ENCODE measurements around the gene SLC13A5. TPM values are rescaled to one million over a fixed set of nuclear protein-coding genes. Genes with fewer than 3 reads are reported as not detected.
"Not testable (repeated sequence)": the region's sequence is repeated elsewhere in the genome, so short reads cannot be mapped to it uniquely, and the experiment has no call there.

Gene SLC13A5
- total RNA-seq, 2 experiments from 2014 or later: not detected

DNA sequence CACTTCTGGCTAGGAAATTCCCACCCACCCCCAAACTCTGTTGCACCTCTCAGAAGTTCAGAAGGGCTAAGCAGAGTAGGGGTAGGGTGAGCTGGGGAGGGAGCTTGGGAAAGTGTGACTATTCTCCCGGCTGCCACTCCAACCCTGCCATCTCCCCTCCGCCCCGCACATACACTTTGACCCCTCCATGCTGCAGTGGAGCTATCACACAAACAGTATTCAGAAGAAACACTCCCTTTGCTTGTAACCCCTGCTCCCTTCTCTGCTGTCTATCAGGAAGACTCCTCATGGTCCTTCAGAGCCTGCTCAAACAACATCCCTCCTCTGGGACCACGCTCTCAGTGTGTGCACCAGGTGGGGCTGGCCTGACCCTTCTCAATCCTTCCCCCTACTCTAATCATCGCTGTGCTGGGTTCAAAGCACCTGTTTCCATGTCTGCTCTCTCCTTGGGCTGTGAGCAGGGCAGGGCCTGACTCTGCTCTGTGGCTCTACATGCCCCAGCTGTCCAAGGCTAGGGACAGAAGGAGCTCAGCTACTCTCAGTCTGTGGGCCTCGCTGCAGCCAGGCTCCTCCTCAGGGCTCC is 8.6 kb downstream of the SLC13A5 start:
- H3K4me3 Mint-ChIP-seq: no peak overlapping the region
- peaks cover 27% of the 10 kb centered on the region for H3K27me3 Mint-ChIP-seq
- H3K36me3 Mint-ChIP-seq: no peaks in the 10 kb centered on the region
- DNase-seq (no peak), ATAC-seq (no peak)
- H3K4me1 Mint-ChIP-seq: no peaks in the 10 kb centered on the region
- H3K9me3 Mint-ChIP-seq (ENCODE audit: low read depth): no peaks in the 10 kb centered on the region
- CTCF ChIA-PET: no interaction called here
- no peak overlapping the region for H3K27ac Mint-ChIP-seq

DNA sequence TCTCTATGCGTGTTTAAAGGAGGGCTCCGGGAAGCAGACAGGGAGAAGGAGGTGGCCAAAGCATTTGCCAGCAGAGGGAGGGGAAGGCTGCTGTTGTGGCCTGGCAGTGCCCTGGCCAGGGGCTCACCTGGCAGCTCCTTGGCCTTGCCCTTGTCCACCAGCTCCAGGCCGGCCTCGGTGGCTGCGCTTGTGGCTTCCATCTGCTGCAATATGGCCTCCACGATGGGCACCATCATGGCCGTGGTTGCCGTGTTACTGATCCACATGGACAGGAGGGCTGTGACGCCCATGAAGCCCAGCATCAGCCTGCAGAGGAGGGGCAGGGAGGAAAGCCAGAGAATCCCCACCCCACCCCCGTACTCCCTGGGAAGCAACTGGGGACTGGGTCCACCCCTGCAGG is 9.4 kb downstream of the SLC13A5 start:
- DNase-seq (no peak), ATAC-seq (no peak)
- H3K36me3 Mint-ChIP-seq: no peaks in the 10 kb centered on the region
- no peaks in the 10 kb centered on the region for H3K4me1 Mint-ChIP-seq
- H3K4me3 Mint-ChIP-seq: no peak overlapping the region
- H3K9me3 Mint-ChIP-seq (ENCODE audit: low read depth): no peaks in the 10 kb centered on the region
- H3K27me3 Mint-ChIP-seq: peaks cover 23% of the 10 kb centered on the region
- H3K27ac Mint-ChIP-seq: no peak overlapping the region
- CTCF ChIA-PET: no interaction called here

DNA sequence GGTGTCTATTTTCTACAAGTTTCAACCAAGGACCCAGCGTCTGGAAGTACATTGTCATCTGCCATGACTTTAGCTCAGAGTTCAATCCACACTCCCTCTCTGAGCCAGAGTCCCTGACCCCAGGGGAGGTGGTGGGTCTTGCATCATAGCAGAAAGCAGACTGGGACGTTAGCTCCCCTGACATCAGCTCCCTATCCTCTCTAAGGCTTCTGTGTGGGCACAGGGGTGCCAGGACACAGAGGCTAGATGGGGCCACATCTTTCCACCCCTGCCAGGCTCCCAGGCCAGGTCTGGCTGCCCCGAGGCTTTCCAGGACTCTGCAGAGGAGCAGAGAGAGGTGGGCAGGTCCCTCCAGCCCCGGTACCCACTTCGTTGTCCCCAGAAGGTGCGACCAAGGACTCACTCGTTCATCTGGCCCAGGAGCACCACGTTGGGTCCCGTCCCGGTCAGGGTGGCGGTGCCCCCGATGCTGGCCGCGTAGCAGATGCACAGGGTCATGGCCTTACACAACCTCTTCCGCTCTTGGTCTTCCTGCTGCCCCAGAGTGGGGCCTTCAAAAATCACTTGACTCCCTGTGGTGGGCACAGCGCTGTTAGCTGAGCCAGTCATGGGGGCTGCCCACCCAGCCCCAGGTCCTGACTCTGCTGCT is 10.5 kb downstream of the SLC13A5 start:
- Mint-ChIP-seq H3K4me3 (no peak overlapping the region), H3K4me1 (no peaks in the 10 kb centered on the region), H3K27me3 (peaks cover 23% of the 10 kb centered on the region), H3K36me3 (no peaks in the 10 kb centered on the region), H3K27ac (no peak overlapping the region), H3K9me3 (ENCODE audit: low read depth) (no peaks in the 10 kb centered on the region)
- DNase-seq (no peak), ATAC-seq (no peak)
- CTCF ChIA-PET: no interaction called here

DNA sequence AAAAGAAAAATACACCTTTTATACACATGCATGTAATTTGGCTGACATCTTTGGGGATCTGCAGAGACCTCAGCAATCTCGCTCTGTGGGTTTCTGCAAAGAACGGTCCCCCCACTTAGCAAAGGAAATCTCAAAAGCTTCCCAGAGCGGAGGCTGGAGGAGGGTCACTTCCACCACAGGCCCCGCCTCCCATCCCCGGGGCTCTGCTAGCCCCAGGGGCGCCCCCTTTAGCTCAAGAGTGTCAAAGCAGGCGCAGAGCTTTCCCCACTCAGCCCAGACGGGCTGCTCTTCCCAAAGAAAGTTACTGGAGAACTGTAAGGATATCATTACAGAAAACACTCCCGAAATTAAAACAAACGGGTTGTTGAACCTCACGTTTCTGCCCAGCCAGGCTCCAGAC is 11.4 kb downstream of the SLC13A5 start:
- peak; percentile 51 for DNase-seq
- CTCF ChIA-PET: interaction anchor here (0.7 to 2.4 kb wide), 5 partner anchors 10 to 229 kb away, joined by 3 to 9 read pairs (median 5); no protein-coding TSS in a partner anchor
- no peaks in the 10 kb centered on the region for H3K36me3 Mint-ChIP-seq
- peak; percentile 77 for ATAC-seq
- H3K4me1 Mint-ChIP-seq: no peaks in the 10 kb centered on the region
- H3K4me3 Mint-ChIP-seq: no peak overlapping the region
- H3K9me3 Mint-ChIP-seq (ENCODE audit: low read depth): no peaks in the 10 kb centered on the region
- H3K27me3 Mint-ChIP-seq: peaks cover 22% of the 10 kb centered on the region
- no peak overlapping the region for H3K27ac Mint-ChIP-seq

DNA sequence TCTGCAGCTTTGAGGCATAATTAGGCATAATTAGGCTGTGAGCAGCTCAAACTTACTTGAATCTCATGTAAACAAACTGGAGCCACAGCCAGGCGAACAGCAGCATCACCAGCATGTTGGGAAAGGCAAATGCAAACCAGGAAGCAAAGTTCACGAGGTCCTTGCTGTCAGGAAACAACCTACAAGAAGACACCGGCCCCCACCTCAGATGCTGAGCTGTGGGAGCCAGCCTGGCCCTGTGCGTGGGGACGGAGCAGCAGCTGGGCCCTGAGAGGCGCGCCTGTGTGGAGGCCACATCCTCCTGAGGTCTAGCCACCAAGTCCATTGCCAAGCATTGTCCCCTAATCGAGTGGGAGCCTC is 12.2 kb downstream of the SLC13A5 start:
- Mint-ChIP-seq H3K4me1 (no peaks in the 10 kb centered on the region), H3K27ac (no peak overlapping the region), H3K36me3 (no peaks in the 10 kb centered on the region), H3K27me3 (peaks cover 24% of the 10 kb centered on the region), H3K4me3 (no peak overlapping the region), H3K9me3 (ENCODE audit: low read depth) (no peaks in the 10 kb centered on the region)
- CTCF ChIA-PET: interaction anchor here (1.2 to 2.4 kb wide), 3 partner anchors 18 to 228 kb away, joined by 4 to 9 read pairs (median 6); no protein-coding TSS in a partner anchor
- no peak for ATAC-seq
- no peak for DNase-seq

DNA sequence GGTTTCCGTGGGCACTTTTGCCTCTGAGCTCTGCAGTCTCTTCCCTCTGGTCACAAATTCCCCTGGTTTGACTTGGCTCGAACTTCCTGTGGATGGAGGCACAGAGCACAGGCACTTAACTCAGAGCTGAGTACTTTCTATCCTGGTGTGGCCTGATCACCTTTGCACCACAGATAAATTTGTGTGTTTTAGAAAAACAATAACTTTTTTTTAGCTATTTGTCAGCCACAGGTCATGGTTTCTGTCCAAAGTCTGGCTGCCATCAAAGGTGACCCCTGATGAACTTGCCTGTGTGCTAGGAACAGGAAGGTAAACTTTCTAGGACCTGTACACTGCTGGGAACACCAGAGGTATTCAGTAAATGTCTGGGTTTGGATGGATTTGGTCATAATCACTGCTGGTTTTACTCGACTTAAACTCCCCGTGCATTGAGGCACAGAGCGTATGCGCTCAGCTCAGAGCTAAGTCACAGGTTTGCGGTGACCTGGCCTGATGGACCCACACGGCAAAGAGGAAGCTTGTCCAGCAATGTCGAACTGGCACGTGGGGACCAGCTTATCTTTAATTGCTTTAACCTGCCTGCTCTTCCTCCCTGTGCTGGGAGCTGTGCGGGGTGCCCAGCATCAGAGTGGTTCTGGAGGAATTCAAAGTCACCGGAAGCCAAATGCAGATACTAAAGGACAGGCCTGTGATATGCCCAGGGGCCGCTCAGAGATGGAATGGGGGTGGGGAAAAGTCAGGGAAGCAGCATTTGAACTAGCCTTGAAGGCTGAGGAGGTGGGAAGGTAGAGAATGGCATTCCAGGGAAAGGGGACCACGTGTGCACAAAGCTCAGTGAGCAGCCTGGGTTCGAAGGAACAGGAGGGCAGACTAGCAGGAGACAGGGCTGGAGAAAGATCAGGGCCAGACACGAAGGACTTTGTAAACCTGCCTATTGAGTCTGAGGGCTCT is 12.9 kb downstream of the SLC13A5 start:
- Mint-ChIP-seq H3K4me1 (no peaks in the 10 kb centered on the region), H3K27me3 (peaks cover 22% of the 10 kb centered on the region), H3K36me3 (no peaks in the 10 kb centered on the region), H3K27ac (no peak overlapping the region), H3K9me3 (ENCODE audit: low read depth) (no peaks in the 10 kb centered on the region), H3K4me3 (no peak overlapping the region)
- ATAC-seq (no peak), DNase-seq (no peak)
- CTCF ChIA-PET: interaction anchor here (2.4 kb wide), 1 partner anchor 227 kb away, joined by 9 read pairs; no protein-coding TSS in a partner anchor

DNA sequence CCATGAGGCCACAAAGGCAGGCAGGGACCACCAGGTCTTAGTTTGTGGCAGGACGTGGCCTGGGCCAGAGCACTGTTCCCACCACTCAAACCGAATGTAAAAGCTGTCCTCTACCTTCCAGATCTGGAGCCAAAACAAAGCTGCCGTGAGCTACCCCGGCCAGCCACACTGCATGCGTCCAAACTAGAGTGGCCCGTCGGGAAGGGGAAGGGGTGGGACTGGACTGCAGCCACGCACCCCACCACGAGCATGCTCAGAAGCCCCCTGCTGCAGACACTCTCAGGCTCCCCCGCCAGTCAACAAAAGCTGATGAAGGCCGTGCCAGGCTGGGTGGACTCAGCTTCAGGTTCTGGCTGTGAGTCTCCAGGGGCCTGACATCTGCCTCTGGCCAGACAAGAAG is 15.2 kb downstream of the SLC13A5 start:
- Mint-ChIP-seq H3K27ac (no peak overlapping the region), H3K4me3 (no peak overlapping the region), H3K9me3 (ENCODE audit: low read depth) (no peaks in the 10 kb centered on the region), H3K36me3 (no peaks in the 10 kb centered on the region), H3K4me1 (no peaks in the 10 kb centered on the region), H3K27me3 (peaks cover 27% of the 10 kb centered on the region)
- CTCF ChIA-PET: no interaction called here
- DNase-seq (no peak), ATAC-seq (no peak)

DNA sequence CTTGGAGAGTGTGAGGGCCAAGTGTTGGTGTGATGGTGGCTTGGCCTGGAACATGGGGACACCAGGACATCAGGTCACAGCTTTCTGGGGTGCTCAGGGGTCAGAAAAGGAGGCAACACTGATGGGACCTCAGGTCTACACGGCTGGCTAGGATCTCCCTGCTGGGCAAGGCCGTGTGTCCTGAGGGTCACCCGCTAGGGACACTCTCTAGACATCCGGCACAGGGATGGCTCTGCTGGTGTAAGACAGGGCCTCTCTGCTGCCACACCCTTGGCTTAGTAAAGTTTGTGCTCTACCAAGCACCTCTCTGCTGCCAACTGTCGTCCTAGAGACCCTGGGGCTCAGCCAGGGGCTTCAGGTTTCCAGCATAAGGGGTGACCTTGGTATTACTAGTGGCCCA is 16.3 kb downstream of the SLC13A5 start:
- ATAC-seq: no peak
- H3K4me1 Mint-ChIP-seq: no peaks in the 10 kb centered on the region
- H3K9me3 Mint-ChIP-seq (ENCODE audit: low read depth): no peaks in the 10 kb centered on the region
- CTCF ChIA-PET: no interaction called here
- H3K27me3 Mint-ChIP-seq: peaks cover 30% of the 10 kb centered on the region
- no peak overlapping the region for H3K4me3 Mint-ChIP-seq
- no peaks in the 10 kb centered on the region for H3K36me3 Mint-ChIP-seq
- DNase-seq: no peak
- H3K27ac Mint-ChIP-seq: no peak overlapping the region

DNA sequence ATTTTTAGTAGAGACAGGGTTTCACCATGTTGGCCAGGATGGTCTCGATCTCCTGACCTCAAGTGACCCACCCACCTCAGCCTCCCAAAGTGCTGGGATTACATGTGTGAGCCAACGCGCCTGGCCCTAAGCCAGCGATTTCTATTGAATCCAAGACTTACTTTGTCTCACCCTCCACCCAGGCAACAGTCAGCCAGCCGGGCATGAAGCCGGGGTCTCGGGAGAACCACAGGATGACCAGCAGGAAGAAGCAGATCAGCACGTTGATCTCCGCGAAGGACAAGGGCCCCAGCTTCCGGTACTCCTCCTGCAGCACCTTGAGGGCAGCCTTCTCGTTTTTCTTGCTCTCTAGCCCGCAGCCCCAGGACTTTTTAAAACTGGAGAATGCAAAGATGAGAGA is 17.6 kb downstream of the SLC13A5 start:
- peaks cover 40% of the 10 kb centered on the region for H3K27me3 Mint-ChIP-seq
- no peaks in the 10 kb centered on the region for H3K4me1 Mint-ChIP-seq
- DNase-seq (no peak), ATAC-seq (no peak)
- CTCF ChIA-PET: no interaction called here
- H3K27ac Mint-ChIP-seq: no peak overlapping the region
- H3K4me3 Mint-ChIP-seq: no peak overlapping the region
- no peaks in the 10 kb centered on the region for H3K36me3 Mint-ChIP-seq
- no peaks in the 10 kb centered on the region for H3K9me3 Mint-ChIP-seq (ENCODE audit: low read depth)

DNA sequence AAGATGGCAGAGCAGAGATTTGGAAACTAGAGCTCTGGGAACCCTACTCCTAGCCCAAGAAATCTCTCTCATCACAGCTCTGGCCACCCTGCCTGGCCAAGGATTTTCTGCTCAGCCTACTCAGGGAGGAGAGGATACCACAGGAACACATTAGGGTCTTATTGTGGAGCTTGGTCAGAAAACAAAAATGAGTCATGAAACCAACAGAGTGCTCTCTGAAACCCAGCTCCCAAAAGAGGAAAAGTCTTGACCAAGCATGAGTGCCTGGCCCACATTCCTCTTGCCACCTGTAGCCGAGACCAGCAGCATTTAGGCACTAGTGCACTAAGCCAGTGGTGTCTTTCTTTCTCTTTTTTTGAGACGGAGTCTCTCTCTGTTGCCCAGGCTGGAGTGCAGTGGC is 18.1 kb downstream of the SLC13A5 start:
- no peak for ATAC-seq
- Mint-ChIP-seq H3K36me3 (no peaks in the 10 kb centered on the region), H3K9me3 (ENCODE audit: low read depth) (no peaks in the 10 kb centered on the region), H3K27me3 (peaks cover 42% of the 10 kb centered on the region), H3K4me3 (no peak overlapping the region), H3K4me1 (no peaks in the 10 kb centered on the region), H3K27ac (no peak overlapping the region)
- CTCF ChIA-PET: no interaction called here
- DNase-seq: no peak

DNA sequence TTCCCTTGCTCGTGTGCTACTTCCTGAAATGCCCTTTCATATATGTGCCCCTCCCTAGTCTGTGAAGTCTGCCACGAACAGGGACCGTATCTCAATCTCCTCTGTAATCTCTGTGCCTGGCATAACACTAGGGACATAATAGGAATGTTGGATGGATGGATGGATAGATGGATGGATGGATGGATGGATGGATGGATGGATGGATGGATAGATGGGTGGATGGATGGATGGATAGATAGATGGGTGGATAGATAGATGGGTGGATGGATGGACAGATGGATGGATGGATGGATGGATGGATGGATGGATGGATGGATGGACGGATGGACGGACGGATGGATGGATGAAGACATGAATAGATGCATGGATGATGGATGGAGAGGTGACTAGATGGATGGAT is 21.2 kb downstream of the SLC13A5 start:
- CTCF ChIA-PET; H3K9me3 Mint-ChIP-seq (ENCODE audit: low read depth); ATAC-seq; H3K36me3 Mint-ChIP-seq; H3K4me3 Mint-ChIP-seq; H3K27ac Mint-ChIP-seq; DNase-seq; H3K4me1 Mint-ChIP-seq: not testable (repeated sequence)
- peaks cover 49% of the 10 kb centered on the region for H3K27me3 Mint-ChIP-seq

DNA sequence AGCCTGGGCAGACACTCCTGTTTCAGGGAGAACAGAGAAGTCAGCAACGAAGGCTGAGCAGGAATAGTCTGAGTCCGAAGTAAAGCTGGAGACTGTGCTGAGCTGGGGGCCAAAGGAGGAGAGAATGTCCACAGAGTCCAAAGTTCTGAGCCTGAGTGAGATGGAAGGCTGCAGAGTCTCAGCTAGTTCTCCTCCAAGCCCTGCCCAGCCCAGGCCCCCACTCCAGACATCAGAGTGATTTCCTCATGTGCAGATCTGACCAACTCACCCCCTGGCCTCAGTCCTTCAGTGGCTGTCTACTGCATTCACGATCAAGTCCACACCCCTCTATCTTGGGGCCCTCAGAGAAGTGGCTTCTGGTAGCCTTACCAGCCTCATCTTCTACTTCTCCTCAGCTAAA is 21.6 kb downstream of the SLC13A5 start:
- ATAC-seq: no peak
- H3K4me3 Mint-ChIP-seq: no peak overlapping the region
- CTCF ChIA-PET: no interaction called here
- no peaks in the 10 kb centered on the region for H3K36me3 Mint-ChIP-seq
- H3K4me1 Mint-ChIP-seq: no peaks in the 10 kb centered on the region
- H3K27me3 Mint-ChIP-seq: peaks cover 51% of the 10 kb centered on the region
- H3K27ac Mint-ChIP-seq: no peak overlapping the region
- no peaks in the 10 kb centered on the region for H3K9me3 Mint-ChIP-seq (ENCODE audit: low read depth)
- no peak for DNase-seq

DNA sequence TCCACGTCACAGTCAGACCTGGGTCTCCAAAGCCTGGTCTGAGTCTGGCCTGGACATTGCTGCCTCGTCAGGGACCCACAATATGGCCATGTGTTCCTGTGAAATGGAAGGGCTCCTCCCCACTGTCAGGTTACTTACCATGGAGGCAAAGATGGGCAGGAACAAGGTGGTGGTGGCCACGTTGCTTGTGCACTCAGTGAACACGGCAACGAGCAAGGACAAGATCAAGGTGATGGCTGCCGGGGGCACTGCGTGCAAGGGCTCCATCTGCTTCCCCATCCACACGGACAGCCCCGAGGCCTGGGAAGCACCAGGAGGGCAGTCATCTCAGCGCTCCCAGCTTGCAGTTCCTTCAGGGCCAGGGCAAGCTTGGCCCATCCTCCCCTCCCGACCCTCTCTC is 22.5 kb downstream of the SLC13A5 start:
- H3K27me3 Mint-ChIP-seq: peaks cover 53% of the 10 kb centered on the region
- DNase-seq (no peak), ATAC-seq (no peak)
- CTCF ChIA-PET: no interaction called here
- no peaks in the 10 kb centered on the region for H3K36me3 Mint-ChIP-seq
- no peak overlapping the region for H3K27ac Mint-ChIP-seq
- H3K4me3 Mint-ChIP-seq: no peak overlapping the region
- no peaks in the 10 kb centered on the region for H3K9me3 Mint-ChIP-seq (ENCODE audit: low read depth)
- H3K4me1 Mint-ChIP-seq: no peaks in the 10 kb centered on the region

DNA sequence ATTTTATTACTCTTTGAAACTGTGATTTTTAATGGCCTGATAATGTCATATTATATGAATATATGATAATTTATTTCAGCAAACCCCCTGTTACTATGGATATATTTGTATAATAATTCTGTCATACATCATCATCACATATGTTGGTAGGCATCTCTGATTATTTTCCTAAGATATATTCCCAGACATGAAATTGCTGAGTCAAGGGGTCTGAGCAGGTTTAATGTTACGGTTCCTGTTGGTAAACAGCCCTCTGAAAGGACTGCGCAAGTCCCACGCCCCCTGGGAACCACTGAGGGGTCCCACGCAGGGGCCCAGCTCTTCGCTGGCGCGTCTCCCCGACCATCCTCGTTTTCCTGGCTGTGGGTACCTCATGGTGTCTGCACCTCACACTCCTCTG is 24.2 kb downstream of the SLC13A5 start:
- ATAC-seq: no peak
- Mint-ChIP-seq H3K27me3 (peaks cover 50% of the 10 kb centered on the region), H3K36me3 (no peaks in the 10 kb centered on the region), H3K27ac (no peak overlapping the region), H3K9me3 (ENCODE audit: low read depth) (no peaks in the 10 kb centered on the region), H3K4me3 (no peak overlapping the region), H3K4me1 (no peaks in the 10 kb centered on the region)
- CTCF ChIA-PET: no interaction called here
- DNase-seq: no peak

Measured in activated CD8-positive, alpha-beta memory T cell treated with anti-CD3 and anti-CD28 coated beads, Interleukin-2, amount 10 ng/mL, durations not matched to agents 7 days and 5 days (primary cell).